SU-DHL-6 (cell line): ENCODE results near the gene DQX1.

Experiments
- H2AFZ ChIP-seq: fragments of 200-600 bp; sonication (generic); 2 replicates; pipeline ENCODE4 v1.6.1; 2014; ENCODE audit warnings: low read depth, mild to moderate bottlenecking, moderate library complexity, mixed read lengths, antibody characterized with exemption, low read length; ENCODE audit not compliant: severe bottlenecking
- H3F3A ChIP-seq: fragments of 200-600 bp; shearing (Covaris generic); 2 replicates; pipeline ENCODE4 v1.6.0; 2016; ENCODE audit warnings: antibody characterized with exemption, mild to moderate bottlenecking; ENCODE audit not compliant: insufficient read depth
- H3K27ac ChIP-seq: fragments of 200-600 bp; sonication (generic); 2 replicates; pipeline ENCODE4 v1.5.1; 2016; ENCODE audit warnings: low read depth, mild to moderate bottlenecking, low read length, moderate library complexity, mixed read lengths
- H3K27me3 ChIP-seq: fragments of 200-600 bp; sonication (generic), shearing (Covaris generic); 2 replicates; pipeline ENCODE4 v1.6.0; 2014; ENCODE audit warnings: mild to moderate bottlenecking, low read length
- H3K36me3 ChIP-seq: fragments of 200-600 bp; sonication (generic); 2 replicates; pipeline ENCODE4 v1.6.1; 2014; ENCODE audit warnings: mild to moderate bottlenecking, low read length, mixed read lengths
- H3K4me2 ChIP-seq: fragments of 300-600, 200-600 bp; shearing (Covaris generic), sonication (generic); 2 replicates; pipeline ENCODE4 v1.6.0; 2014; ENCODE audit warnings: low read length, low read depth, mild to moderate bottlenecking; ENCODE audit not compliant: poor library complexity, severe bottlenecking
- H3K4me3 ChIP-seq: fragments of 200-600 bp; sonication (generic); 2 replicates; pipeline ENCODE4 v1.5.1; 2014; ENCODE audit warnings: antibody characterized with exemption, low read length, mild to moderate bottlenecking, mixed read lengths; ENCODE audit not compliant: insufficient read depth, poor library complexity, severe bottlenecking
- H3K79me2 ChIP-seq: fragments of 200-600 bp; sonication (generic); 2 replicates; pipeline ENCODE4 v1.6.1; 2014; ENCODE audit warnings: mild to moderate bottlenecking, low read length, moderate library complexity; ENCODE audit not compliant: insufficient read depth
- H3K9ac ChIP-seq: fragments of 200-600 bp; sonication (generic); 2 replicates; pipeline ENCODE4 v1.7.0; 2014; ENCODE audit warnings: mild to moderate bottlenecking, low read length
- H3K9me2 ChIP-seq: fragments of 200-600 bp; sonication (generic); replicated peaks from 2 replicates; pipeline ENCODE4 v1.6.1; 2014; ENCODE audit warnings: low read length; ENCODE audit not compliant: insufficient read depth
- H3K9me3 ChIP-seq: fragments of 200-600 bp; sonication (generic); 2 replicates; pipeline ENCODE4 v1.6.1; 2014; ENCODE audit warnings: low read length, mixed read lengths; ENCODE audit not compliant: insufficient read depth
- H4K20me1 ChIP-seq: fragments of 200-600 bp; sonication (generic); 2 replicates; pipeline ENCODE4 v1.6.1; 2014; ENCODE audit warnings: low read depth, mild to moderate bottlenecking, antibody characterized with exemption, low read length, moderate library complexity, mixed read lengths
- CTCF ChIP-seq: fragments of 200-600 bp; sonication (generic); IDR thresholded peaks from one replicate; pipeline ENCODE4 v1.5.1; 2017; ENCODE audit warnings: antibody characterized with exemption, mild to moderate bottlenecking, low read length, moderate library complexity; ENCODE audit not compliant: insufficient read depth, poor library complexity, severe bottlenecking
- EZH2phosphoT487 ChIP-seq: fragments of 200-600 bp; sonication (generic), shearing (Covaris generic); conservative IDR thresholded peaks from 2 replicates; pipeline ENCODE4 v1.6.1; 2018; ENCODE audit warnings: mild to moderate bottlenecking, antibody characterized with exemption, low read length, moderate library complexity, mixed read lengths

DQX1 gene

GRCh38 chr2:74491648-74492544 lies 34.1 kb downstream of the DQX1 start:
- H3K4me3 ChIP-seq: no peak overlapping the region
- no peaks in the 10 kb centered on the region for H3K27me3 ChIP-seq
- TF ChIP-seq CTCF (no peak), EZH2phosphoT487 (no peak)
- no peak overlapping the region for H3K4me2 ChIP-seq
- H3K9me2 ChIP-seq: no peaks in the 10 kb centered on the region
- H3K9me3 ChIP-seq: no peaks in the 10 kb centered on the region
- no peaks in the 10 kb centered on the region for H3F3A ChIP-seq
- no peak overlapping the region for H2AFZ ChIP-seq
- no peaks in the 10 kb centered on the region for H3K79me2 ChIP-seq
- H3K36me3 ChIP-seq: no peaks in the 10 kb centered on the region
- H3K9ac ChIP-seq: no peak overlapping the region
- H4K20me1 ChIP-seq: no peaks in the 10 kb centered on the region
- no peak overlapping the region for H3K27ac ChIP-seq

- H3K79me2 ChIP-seq: no peaks in the 10 kb centered on the region
- H3K27ac ChIP-seq: no peak overlapping the region
- H3K27me3 ChIP-seq: no peaks in the 10 kb centered on the region
- no peak overlapping the region for H3K4me2 ChIP-seq
- H3K9me3 ChIP-seq: no peaks in the 10 kb centered on the region
- H2AFZ ChIP-seq: no peak overlapping the region
- H3K4me3 ChIP-seq: no peak overlapping the region
- H3K36me3 ChIP-seq: no peaks in the 10 kb centered on the region
- no peaks in the 10 kb centered on the region for H3F3A ChIP-seq
- TF ChIP-seq EZH2phosphoT487 (no peak), CTCF (no peak)
- no peak overlapping the region for H3K9ac ChIP-seq
- no peaks in the 10 kb centered on the region for H3K9me2 ChIP-seq
- H4K20me1 ChIP-seq: no peaks in the 10 kb centered on the region
Measured at GRCh38 chr2:74489906-74490305, 36.1 kb downstream of the DQX1 start.

- no peaks in the 10 kb centered on the region for H3F3A ChIP-seq
- no peaks in the 10 kb centered on the region for H3K27me3 ChIP-seq
- H2AFZ ChIP-seq: no peak overlapping the region
- no peak overlapping the region for H3K9ac ChIP-seq
- peaks cover 4% of the 10 kb centered on the region for H3K79me2 ChIP-seq
- H3K27ac ChIP-seq: no peak overlapping the region
- H3K9me3 ChIP-seq: no peaks in the 10 kb centered on the region
- no peaks in the 10 kb centered on the region for H3K9me2 ChIP-seq
- no peaks in the 10 kb centered on the region for H3K36me3 ChIP-seq
- H3K4me3 ChIP-seq: no peak overlapping the region
- TF ChIP-seq CTCF: no peak
- TF ChIP-seq EZH2phosphoT487: no peak
- no peaks in the 10 kb centered on the region for H4K20me1 ChIP-seq
- H3K4me2 ChIP-seq: no peak overlapping the region
Measured at GRCh38 chr2:74488643-74489481, 37.2 kb downstream of the DQX1 start.
